Pancreas (tissue), 10 donors: ENCODE data around the gene HDAC4. TPM values are rescaled to one million over a fixed set of nuclear protein-coding genes. Genes with fewer than 3 reads are reported as not detected.

Source experiments
- ATAC-seq, 4 donors: fragments of 200-7000 bp; cut with Tn5 transposase; one replicate each; pipeline versions ENCODE4 v1.8.0 to v1.9.1; 2020; ENCODE audit warnings: mild to moderate bottlenecking in 4 of 4, moderate library complexity in 4 of 4
- DNase-seq, 6 donors: peaks; one replicate each; pipeline ENCODE4 v3.0.0-alpha.2; 2020
- FAIRE-seq: peaks from 2 replicates; lab custom pipeline; 2012; peaks lifted over from hg19 to GRCh38; lab: Jason Lieb, UNC
- H3K27ac ChIP-seq, 4 donors: fragments of 200-600 bp; sonication (generic); 1 replicate in 3 of 4; 2 replicates in 1 of 4; pipeline versions ENCODE4 v1.5.0 to v1.8.0; 2020
- H3K27me3 ChIP-seq, 4 donors: fragments of 200-600 bp; one replicate each; pipeline ENCODE4 v1.8.0; 2021
- H3K36me3 ChIP-seq, 3 donors: fragments of 200-600 bp; sonication (generic) in 1 of 3; one replicate each; pipeline versions ENCODE4 v1.5.0 to v1.8.0; 2020 to 2021
- H3K4me1 ChIP-seq, 3 donors: fragments of 200-600 bp; one replicate each; pipeline ENCODE4 v1.8.0; 2021
- H3K4me3 ChIP-seq, 4 donors: fragments of 200-600 bp; sonication (generic) in 2 of 4; one replicate each; pipeline versions ENCODE4 v1.5.0 to v1.8.0; 2020 to 2021
- H3K9me3 ChIP-seq, 4 donors: fragments of 200-600 bp; one replicate each; pipeline ENCODE4 v1.8.0; 2021
- WGBS, 2 donors: extraction: QIAGEN DNeasy Blood & Tissue Kit; methylation state at CpG; one replicate each; pipeline ENCODE4 v1.1.7; 2013; 5-methylcytosine and 5-hydroxymethylcytosine counted together
- intact Hi-C, 3 donors: fragments of 100-400 bp; cut with DNase I; formaldehyde crosslinking; loops; one replicate each; pipeline versions ENCODE4 v1.11.1 to v1.14.2; 2022
- polyA plus RNA-seq, 2 donors: library from polyadenylated mRNA; stranded (reverse); fragments of 200-250 nt; gene quantifications; one replicate each; pipeline ENCODE4 v1.2.3, GENCODE V29; 2013
- total RNA-seq, 6 donors: library from RNA; stranded (reverse); fragmentation: NEBNext Ultra II Directional in 4 of 6; extraction: Animal tissue kit (Norgen Biotek cat#: 25700) in 4 of 6; gene quantifications; one replicate each; pipeline versions ENCODE4 v1.2.1 to v1.2.4, GENCODE V29; 2021 to 2023
- TF ChIP-seq, protein P1 (sequence below), 4 donors: fragments of 200-600 bp; sonication (generic) in 3 of 4; IDR thresholded peaks; one replicate each; pipeline versions ENCODE4 v1.5.0 to v1.8.0; 2021; ENCODE audit warnings: antibody characterized with exemption in 4 of 4
- donor health status: healthy with polysubstance abuse.
- donor health status: DM: no; HTN: no; CAD: no; lungs with moderate emphysema.
- donor health status: DM: no; HTN: no; CAD: no.
- donor health status: control.
- donor health status: control.
- donor health status: Bipolar disorder and iron deficiency.
- donor health status: DM: yes; HTN: yes; CAD: no.
- donor health status: DM: no; HTN: no; CAD: no.
- donor health status: DM: no; HTN: no; CAD: no.
- donor health status: DM: yes; HTN: yes; CAD: no.

HDAC4 gene
- total and polyA plus RNA-seq, 8 donors: 8.2 to 31.8 (median 16.6) TPM

DNA sequence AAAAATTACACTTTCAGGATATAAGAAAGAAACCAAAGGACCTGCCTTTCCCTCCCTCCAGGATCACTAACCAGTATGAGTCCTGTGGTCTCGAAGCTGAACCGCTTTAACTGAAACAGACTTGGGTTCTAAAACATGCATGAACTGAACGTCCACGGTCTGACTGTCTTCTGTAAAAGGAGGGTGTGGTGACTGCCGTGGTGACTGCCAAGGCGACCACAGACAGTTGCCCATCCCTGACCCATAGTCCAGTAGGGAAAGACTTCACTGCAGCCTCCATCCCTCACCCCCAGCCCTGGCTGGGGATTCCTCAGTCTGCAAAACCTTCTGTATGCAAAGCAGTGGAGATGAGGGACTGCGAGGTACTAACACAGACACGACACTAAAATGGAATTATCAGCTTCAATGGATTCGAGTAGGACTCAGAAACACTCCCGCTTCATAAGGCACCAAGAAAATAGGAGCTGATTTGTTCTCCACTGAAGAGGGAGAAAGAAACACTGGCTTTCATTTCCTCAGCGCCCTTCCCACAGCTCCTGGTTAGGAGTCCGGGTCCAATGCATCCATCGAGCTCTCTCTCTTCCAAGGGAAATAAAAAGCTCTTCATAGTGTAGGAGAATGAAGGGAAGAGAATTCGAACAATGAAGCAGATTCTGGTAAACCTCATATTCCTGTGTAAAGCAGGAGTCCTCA lies 197.2 kb downstream of the HDAC4 start:
- Histone ChIP-seq H3K4me3 (no peak overlapping the region), H3K9me3 (no peaks in the 10 kb centered on the region), H3K4me1 (peaks cover 0 to under 1% (median 0%) of the 10 kb centered on the region in 3 donors), H3K27me3 (no peaks in the 10 kb centered on the region), H3K36me3 (no peaks in the 10 kb centered on the region), H3K27ac (no peak overlapping the region)
- WGBS, 2 donors: 91 to 93% methylated on average over 14 of the region's 14 CpGs
- DNase-seq: no peak
- FAIRE-seq: no peak
- TF ChIP-seq, protein P1, sequence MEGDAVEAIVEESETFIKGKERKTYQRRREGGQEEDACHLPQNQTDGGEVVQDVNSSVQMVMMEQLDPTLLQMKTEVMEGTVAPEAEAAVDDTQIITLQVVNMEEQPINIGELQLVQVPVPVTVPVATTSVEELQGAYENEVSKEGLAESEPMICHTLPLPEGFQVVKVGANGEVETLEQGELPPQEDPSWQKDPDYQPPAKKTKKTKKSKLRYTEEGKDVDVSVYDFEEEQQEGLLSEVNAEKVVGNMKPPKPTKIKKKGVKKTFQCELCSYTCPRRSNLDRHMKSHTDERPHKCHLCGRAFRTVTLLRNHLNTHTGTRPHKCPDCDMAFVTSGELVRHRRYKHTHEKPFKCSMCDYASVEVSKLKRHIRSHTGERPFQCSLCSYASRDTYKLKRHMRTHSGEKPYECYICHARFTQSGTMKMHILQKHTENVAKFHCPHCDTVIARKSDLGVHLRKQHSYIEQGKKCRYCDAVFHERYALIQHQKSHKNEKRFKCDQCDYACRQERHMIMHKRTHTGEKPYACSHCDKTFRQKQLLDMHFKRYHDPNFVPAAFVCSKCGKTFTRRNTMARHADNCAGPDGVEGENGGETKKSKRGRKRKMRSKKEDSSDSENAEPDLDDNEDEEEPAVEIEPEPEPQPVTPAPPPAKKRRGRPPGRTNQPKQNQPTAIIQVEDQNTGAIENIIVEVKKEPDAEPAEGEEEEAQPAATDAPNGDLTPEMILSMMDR (IDR thresholded peaks at IDR 0.05): no peak
- intact Hi-C loops: no loop called here
- ATAC-seq: no peak

- no peaks in the 10 kb centered on the region for H3K36me3 ChIP-seq
Observed at GRCh38 chr2:239202836-239203235, 198.0 kb downstream of the HDAC4 start.

GRCh38 chr2:239202343-239202742 lies 198.5 kb downstream of the HDAC4 start:
- Histone ChIP-seq H3K4me3 (no peak overlapping the region), H3K36me3 (no peaks in the 10 kb centered on the region), H3K4me1 (no peaks in the 10 kb centered on the region), H3K27ac (no peak overlapping the region), H3K9me3 (no peaks in the 10 kb centered on the region), H3K27me3 (no peaks in the 10 kb centered on the region)
- peak in 1 of 6 donors; percentile 26 for DNase-seq
- ATAC-seq: no peak
- TF ChIP-seq, protein P1 (IDR thresholded peaks at IDR 0.05): no peak
- intact Hi-C loops: no loop called here
- no peak for FAIRE-seq
- 93% methylated on average over 12 of the region's 12 CpGs for WGBS, 2 donors

More at GRCh38 chr2:239202836-239203235, 198.0 kb downstream of the HDAC4 start:
- Histone ChIP-seq H3K4me1 (no peaks in the 10 kb centered on the region), H3K9me3 (no peaks in the 10 kb centered on the region), H3K27ac (no peak overlapping the region), H3K4me3 (no peak overlapping the region), H3K27me3 (no peaks in the 10 kb centered on the region)
- FAIRE-seq (no peak), DNase-seq (peak in 1 of 6 donors; percentile 40), ATAC-seq (no peak)
- TF ChIP-seq, protein P1 (IDR thresholded peaks at IDR 0.05): no peak
- intact Hi-C loops: no loop called here
- WGBS, 2 donors: 97 to 98% methylated on average over 10 of the region's 10 CpGs

DNA sequence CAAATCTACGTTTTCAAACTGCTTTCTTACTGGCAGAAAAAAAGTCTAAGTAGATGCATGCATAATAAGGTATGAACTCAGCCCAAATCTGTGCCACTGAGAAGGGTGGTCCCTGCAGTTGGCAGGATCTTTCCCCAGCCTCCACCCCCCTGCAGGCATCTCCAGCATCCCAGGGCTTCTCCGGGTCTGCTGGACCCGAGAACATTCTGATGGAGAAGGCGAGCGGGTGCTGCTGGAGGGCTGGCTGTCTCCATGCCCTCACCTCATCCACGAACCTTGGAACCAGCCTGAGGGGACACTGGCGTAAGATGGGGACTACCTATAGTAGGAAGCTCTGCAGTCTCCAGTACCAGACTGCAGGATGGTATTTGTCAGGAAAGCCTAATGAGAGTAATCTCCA lies 198.9 kb downstream of the HDAC4 start:
- DNase-seq: no peak
- Histone ChIP-seq H3K36me3 (no peaks in the 10 kb centered on the region), H3K4me3 (no peak overlapping the region), H3K9me3 (no peaks in the 10 kb centered on the region), H3K27me3 (no peaks in the 10 kb centered on the region), H3K27ac (peak overlapping the region in 1 of 4 donors; percentile 31), H3K4me1 (no peaks in the 10 kb centered on the region)
- TF ChIP-seq, protein P1 (IDR thresholded peaks at IDR 0.05): no peak
- no peak for ATAC-seq
- 90 to 91% methylated on average over 7 of the region's 7 CpGs for WGBS, 2 donors
- intact Hi-C loops: no loop called here
- no peak for FAIRE-seq

DNA sequence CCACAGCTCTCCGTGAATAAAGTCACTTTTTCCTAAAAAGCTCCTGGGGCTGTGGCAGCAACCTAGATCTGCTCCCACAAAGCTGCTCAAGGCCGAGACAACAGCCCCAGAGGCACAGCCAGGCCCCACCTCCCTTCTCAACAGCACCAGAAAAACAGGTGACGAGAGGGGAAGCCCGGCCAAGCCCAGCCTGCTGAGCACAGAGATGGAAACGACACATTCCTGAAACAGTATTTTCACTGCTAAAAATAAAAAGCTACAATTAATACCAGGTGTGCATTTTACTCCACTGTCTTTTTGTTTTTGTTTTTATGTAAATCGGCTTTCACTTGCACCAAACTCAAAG lies 199.3 kb downstream of the HDAC4 start:
- H3K9me3 ChIP-seq: no peaks in the 10 kb centered on the region
- ATAC-seq (peak in 3 of 4 donors; percentile 55 to 89 (median 73)), DNase-seq (peak in 1 of 6 donors; percentile 61), FAIRE-seq (no peak)
- TF ChIP-seq, protein P1 (IDR thresholded peaks at IDR 0.05): no peak
- no peak overlapping the region for H3K4me3 ChIP-seq
- H3K27ac ChIP-seq: peak overlapping the region in 3 of 4 donors; percentile 3 to 37 (median 31)
- WGBS, 2 donors: 55 to 59% methylated on average over 6 of the region's 6 CpGs
- H3K27me3 ChIP-seq: no peaks in the 10 kb centered on the region
- no peaks in the 10 kb centered on the region for H3K36me3 ChIP-seq
- no peaks in the 10 kb centered on the region for H3K4me1 ChIP-seq
- intact Hi-C loops: no loop called here
